ENCODE results near the gene COL23A1. TPM values are rescaled to one million over a fixed set of nuclear protein-coding genes. Genes with fewer than 3 reads are reported as not detected.

The COL23A1 gene
- total and polyA plus RNA-seq, 2 of the 13 experiments (the other 11 are each of a cell fraction or from before 2014, with no cell fraction given) = not detected

DNA sequence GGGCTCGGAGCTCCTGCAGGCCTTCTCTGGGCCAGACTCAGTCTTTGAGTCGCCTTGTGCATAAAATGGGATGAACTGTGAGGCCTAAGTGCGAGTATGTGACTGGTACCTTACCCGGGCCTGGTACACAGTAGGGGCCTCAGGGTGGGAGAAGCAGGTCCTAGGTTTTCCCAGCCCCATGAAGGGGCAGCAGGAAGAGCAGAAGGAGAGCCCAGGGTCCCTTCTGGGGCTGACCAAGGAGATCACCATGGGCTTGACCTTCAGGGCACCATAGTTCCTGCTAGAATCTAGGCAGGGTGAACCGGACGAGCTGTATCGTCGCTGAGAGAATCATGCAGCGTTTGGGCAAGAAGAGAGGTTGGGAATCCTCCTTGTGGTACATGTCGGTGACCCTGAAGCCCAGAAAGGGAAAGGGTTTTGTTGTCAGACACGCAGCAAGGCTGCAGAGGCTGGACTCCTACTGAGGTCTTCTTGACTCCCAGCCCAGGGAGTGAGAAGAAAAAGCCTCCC, 357.2 kb downstream of the COL23A1 start (continued):
- no peak for TF ChIP-seq HOXA5 (CRISPR knock-in tag; IDR thresholded peaks at IDR 0.05)
- no peak for TF ChIP-seq ATF1 (CRISPR knock-in tag; IDR thresholded peaks at IDR 0.05)
- TF ChIP-seq NKX3-1 (CRISPR knock-in tag; IDR thresholded peaks at IDR 0.05) = no peak
- TF ChIP-seq HIVEP1 (CRISPR knock-in tag; IDR thresholded peaks at IDR 0.05) = peak; percentile 39; the same call in 1 of the 2 replicates
- TF ChIP-seq POLR2A (IDR thresholded peaks at IDR 0.05; ENCODE audit: insufficient read depth in 1 of 2, low read depth in 2 of 2, low read length in 2 of 2) = no peak
- TF ChIP-seq ERF (CRISPR knock-in tag; IDR thresholded peaks at IDR 0.05) = no peak
- no peak for TF ChIP-seq FOXP1 (IDR thresholded peaks at IDR 0.05)
- TF ChIP-seq FOXP1 (CRISPR knock-in tag; IDR thresholded peaks at IDR 0.05) = no peak
- TF ChIP-seq FOXO1 (CRISPR knock-in tag; IDR thresholded peaks at IDR 0.05) = no peak
- no peak for TF ChIP-seq ZNF331 (CRISPR knock-in tag; IDR thresholded peaks at IDR 0.05)
- no peak for TF ChIP-seq HES4 (CRISPR knock-in tag; IDR thresholded peaks at IDR 0.05; ENCODE audit: borderline replicate concordance)
- no peak for TF ChIP-seq NFIB (CRISPR knock-in tag; IDR thresholded peaks at IDR 0.05; ENCODE audit: borderline replicate concordance)
- TF ChIP-seq, protein P1, sequence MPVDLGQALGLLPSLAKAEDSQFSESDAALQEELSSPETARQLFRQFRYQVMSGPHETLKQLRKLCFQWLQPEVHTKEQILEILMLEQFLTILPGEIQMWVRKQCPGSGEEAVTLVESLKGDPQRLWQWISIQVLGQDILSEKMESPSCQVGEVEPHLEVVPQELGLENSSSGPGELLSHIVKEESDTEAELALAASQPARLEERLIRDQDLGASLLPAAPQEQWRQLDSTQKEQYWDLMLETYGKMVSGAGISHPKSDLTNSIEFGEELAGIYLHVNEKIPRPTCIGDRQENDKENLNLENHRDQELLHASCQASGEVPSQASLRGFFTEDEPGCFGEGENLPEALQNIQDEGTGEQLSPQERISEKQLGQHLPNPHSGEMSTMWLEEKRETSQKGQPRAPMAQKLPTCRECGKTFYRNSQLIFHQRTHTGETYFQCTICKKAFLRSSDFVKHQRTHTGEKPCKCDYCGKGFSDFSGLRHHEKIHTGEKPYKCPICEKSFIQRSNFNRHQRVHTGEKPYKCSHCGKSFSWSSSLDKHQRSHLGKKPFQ (CRISPR knock-in tag; IDR thresholded peaks at IDR 0.05; ENCODE audit: insufficient replicate concordance) = no peak
- TF ChIP-seq ZIK1 (CRISPR knock-in tag; IDR thresholded peaks at IDR 0.05; ENCODE audit: borderline replicate concordance, low read depth) = no peak
- no peak for TF ChIP-seq KAT7 (CRISPR knock-in tag; IDR thresholded peaks at IDR 0.05; ENCODE audit: borderline replicate concordance)
- TF ChIP-seq, protein P2, sequence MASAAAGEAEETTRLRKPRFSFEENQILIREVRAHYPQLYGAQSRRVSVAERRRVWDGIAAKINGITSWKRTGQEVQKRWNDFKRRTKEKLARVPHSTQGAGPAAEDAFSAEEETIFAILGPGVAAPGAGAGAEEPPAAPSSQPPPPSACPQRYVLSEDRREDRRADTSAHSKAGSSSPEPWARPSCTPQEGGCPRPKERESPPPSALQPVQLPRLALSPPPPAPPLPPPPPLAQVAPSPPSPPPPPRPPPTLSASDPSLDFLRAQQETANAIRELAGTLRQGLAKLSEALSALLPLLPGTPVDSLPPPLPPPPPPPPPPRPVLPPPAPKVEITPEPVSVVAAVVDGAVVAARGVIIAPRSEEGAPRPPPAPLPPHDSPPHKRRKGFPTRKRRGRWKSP (CRISPR knock-in tag; IDR thresholded peaks at IDR 0.05) = no peak
- TF ChIP-seq SP2 (CRISPR knock-in tag; IDR thresholded peaks at IDR 0.05) = 0 out of 2 replicates have a peak, but pooled peaks have one; percentile 26
- no peak for TF ChIP-seq ZNF790 (CRISPR knock-in tag; IDR thresholded peaks at IDR 0.05; ENCODE audit: borderline replicate concordance)
- TF ChIP-seq ZNF883 (CRISPR knock-in tag; IDR thresholded peaks at IDR 0.05; ENCODE audit: not compliant biosample characterization) = no peak
- no peak for TF ChIP-seq ZNF335 (CRISPR knock-in tag; IDR thresholded peaks at IDR 0.05)
- no peak for TF ChIP-seq GATAD1 (CRISPR knock-in tag; IDR thresholded peaks at IDR 0.05)
- TF ChIP-seq ELF4 (CRISPR knock-in tag; IDR thresholded peaks at IDR 0.05; ENCODE audit: borderline replicate concordance) = peak; percentile 74; the same call in 1 of the 2 replicates
- TF ChIP-seq ZNF616 (CRISPR knock-in tag; IDR thresholded peaks at IDR 0.05; ENCODE audit: low read depth) = no peak
- TF ChIP-seq, protein P3, sequence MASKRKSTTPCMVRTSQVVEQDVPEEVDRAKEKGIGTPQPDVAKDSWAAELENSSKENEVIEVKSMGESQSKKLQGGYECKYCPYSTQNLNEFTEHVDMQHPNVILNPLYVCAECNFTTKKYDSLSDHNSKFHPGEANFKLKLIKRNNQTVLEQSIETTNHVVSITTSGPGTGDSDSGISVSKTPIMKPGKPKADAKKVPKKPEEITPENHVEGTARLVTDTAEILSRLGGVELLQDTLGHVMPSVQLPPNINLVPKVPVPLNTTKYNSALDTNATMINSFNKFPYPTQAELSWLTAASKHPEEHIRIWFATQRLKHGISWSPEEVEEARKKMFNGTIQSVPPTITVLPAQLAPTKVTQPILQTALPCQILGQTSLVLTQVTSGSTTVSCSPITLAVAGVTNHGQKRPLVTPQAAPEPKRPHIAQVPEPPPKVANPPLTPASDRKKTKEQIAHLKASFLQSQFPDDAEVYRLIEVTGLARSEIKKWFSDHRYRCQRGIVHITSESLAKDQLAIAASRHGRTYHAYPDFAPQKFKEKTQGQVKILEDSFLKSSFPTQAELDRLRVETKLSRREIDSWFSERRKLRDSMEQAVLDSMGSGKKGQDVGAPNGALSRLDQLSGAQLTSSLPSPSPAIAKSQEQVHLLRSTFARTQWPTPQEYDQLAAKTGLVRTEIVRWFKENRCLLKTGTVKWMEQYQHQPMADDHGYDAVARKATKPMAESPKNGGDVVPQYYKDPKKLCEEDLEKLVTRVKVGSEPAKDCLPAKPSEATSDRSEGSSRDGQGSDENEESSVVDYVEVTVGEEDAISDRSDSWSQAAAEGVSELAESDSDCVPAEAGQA (IDR thresholded peaks at IDR 0.05; ENCODE audit: low read depth) = no peak
- TF ChIP-seq, protein P3 (CRISPR knock-in tag; IDR thresholded peaks at IDR 0.05; ENCODE audit: borderline replicate concordance) = no peak
